ENCODE results near the gene FRMPD2. TPM values are rescaled to one million over a fixed set of nuclear protein-coding genes. Genes with fewer than 3 reads are reported as not detected.

The FRMPD2 gene
- total and polyA plus RNA-seq, 2 experiments from 2014 or later, result not detected

GRCh38 chr10:48254750-48255512, 19.6 kb downstream of the FRMPD2 start:
- no peak overlapping the region for H2AFZ ChIP-seq
- DNase-seq (ENCODE audit: low spot score) (no peak), ATAC-seq (no peak)
- Mint-ChIP-seq H3K4me3 (no peak overlapping the region), H3K27me3 (ENCODE audit: insufficient read depth, low read depth, poor library complexity) (peaks cover 6% of the 10 kb centered on the region), H3K27ac (no peak overlapping the region), H3K4me1 (peaks cover 24% of the 10 kb centered on the region), H3K9me3 (no peaks in the 10 kb centered on the region), H3K36me3 (ENCODE audit: low read depth) (no peaks in the 10 kb centered on the region)
- no peak overlapping the region for H3K4me3 ChIP-seq
- no peak overlapping the region for H3K27ac ChIP-seq (ENCODE audit: low read depth)
- no peaks in the 10 kb centered on the region for H4K20me1 ChIP-seq (replicated peaks; ENCODE audit: insufficient read depth)
- TF ChIP-seq EZH2 (IDR thresholded peaks at IDR 0.05; ENCODE audit: low read depth, unreplicated experiment) (no peak), JUNB (IDR thresholded peaks at IDR 0.05; ENCODE audit: unreplicated experiment) (no peak), EZH2phosphoT487 (IDR thresholded peaks at IDR 0.05; ENCODE audit: unreplicated experiment) (no peak), ZNF331 (CRISPR knock-in tag; IDR thresholded peaks at IDR 0.05; ENCODE audit: low read depth) (no peak), POLR2AphosphoS5 (IDR thresholded peaks at IDR 0.05; ENCODE audit: low read depth) (no peak), REST (IDR thresholded peaks at IDR 0.05; ENCODE audit: unreplicated experiment) (no peak), STAT1 (IDR thresholded peaks at IDR 0.05; ENCODE audit: unreplicated experiment) (no peak), CTCF (conservative IDR thresholded peaks at IDR 0.05; ENCODE audit: low read depth in 2 of 2) (no peak), CREB1 (CRISPR knock-in tag; IDR thresholded peaks at IDR 0.05; ENCODE audit: low read depth) (no peak), ETS1 (IDR thresholded peaks at IDR 0.05) (no peak), ZNF462 (CRISPR knock-in tag; IDR thresholded peaks at IDR 0.05) (no peak), NANOG (IDR thresholded peaks at IDR 0.05; ENCODE audit: borderline replicate concordance) (no peak), ZNF114 (CRISPR knock-in tag; IDR thresholded peaks at IDR 0.05) (no peak)
- H3K4me1 ChIP-seq (ENCODE audit: insufficient read depth), result peaks cover 10% of the 10 kb centered on the region
- H3K36me3 ChIP-seq (ENCODE audit: insufficient read depth), result no peaks in the 10 kb centered on the region
- no peaks in the 10 kb centered on the region for H3K79me2 ChIP-seq (replicated peaks; ENCODE audit: insufficient read depth)
- no peaks in the 10 kb centered on the region for H3F3A ChIP-seq (replicated peaks; ENCODE audit: low read depth)
- H3K27me3 ChIP-seq (ENCODE audit: insufficient read depth), result no peaks in the 10 kb centered on the region
- H3K4me2 ChIP-seq, result no peak overlapping the region
- H3K9me2 ChIP-seq (ENCODE audit: insufficient read depth), result no peaks in the 10 kb centered on the region

Data from GM23338 (cell line).